Fibroblast of villous mesenchyme (primary cell): ENCODE data around the gene APOOL. TPM values are rescaled to one million over a fixed set of nuclear protein-coding genes. Genes with fewer than 3 reads are reported as not detected.
"Not testable (repeated sequence)": the region's sequence is repeated elsewhere in the genome, so short reads cannot be mapped to it uniquely, and the experiment has no call there.

ENCODE experiments used
- DNase-seq: peaks from one replicate; pipeline ENCODE4 v3.0.0-alpha.2; 2010; ENCODE audit warnings: low read depth
- H3K4me3 ChIP-seq: 2 replicates; pipeline ENCODE4 v1.5.1; 2011; ENCODE audit warnings: low read depth, mild to moderate bottlenecking, low read length
- CTCF ChIP-seq: IDR thresholded peaks from 2 replicates; pipeline ENCODE4 v1.5.1; 2012; ENCODE audit warnings: low read depth, mild to moderate bottlenecking, low read length; ENCODE audit not compliant: insufficient read depth
- total RNA-seq: library from RNA; depleted of rRNA; stranded (reverse); fragments of >200 nt; gene quantifications from 2 replicates; pipeline ENCODE4 v1.2.3, GENCODE V29; 2012

APOOL gene
- total RNA-seq, 1 donor, result 10.4 TPM

DNA sequence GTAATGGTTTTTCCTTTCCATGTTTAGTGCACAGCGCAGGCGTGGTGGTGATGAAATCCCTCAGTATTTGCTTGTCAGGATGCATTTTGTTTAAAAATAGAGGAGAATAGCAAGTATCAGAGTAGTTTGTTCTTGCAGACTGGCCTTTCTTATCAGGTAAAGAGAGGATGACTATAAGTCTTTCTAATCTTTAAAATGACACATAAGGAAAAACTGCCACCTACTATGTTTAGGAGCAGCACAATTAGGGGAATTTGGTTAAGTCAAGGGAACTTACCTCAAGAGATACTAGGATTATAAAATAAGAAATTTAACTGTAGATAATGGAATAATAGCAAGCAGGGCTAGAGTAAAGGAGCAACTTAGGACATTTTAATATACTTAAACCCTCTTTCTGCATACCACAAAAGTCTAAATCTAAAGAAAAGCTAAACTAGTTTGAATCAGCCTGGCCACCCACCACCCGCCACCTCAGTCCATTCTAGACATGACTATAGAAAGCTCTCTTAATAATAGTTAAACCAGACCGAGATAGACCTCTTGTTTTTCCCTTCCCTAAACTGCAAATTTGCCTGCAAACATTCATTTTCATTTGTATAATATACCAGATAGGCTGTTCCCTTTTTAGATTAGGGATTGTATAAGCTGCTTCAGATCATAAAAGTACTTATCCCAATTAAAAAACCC is 62.0 kb downstream of the APOOL start:
- no peak for TF ChIP-seq CTCF
- DNase-seq, result no peak
- H3K4me3 ChIP-seq, result no peak overlapping the region

GRCh38 chrX:85077247-85077646 is 73.6 kb downstream of the APOOL start:
- not testable (repeated sequence) for DNase-seq, H3K4me3 ChIP-seq

DNA sequence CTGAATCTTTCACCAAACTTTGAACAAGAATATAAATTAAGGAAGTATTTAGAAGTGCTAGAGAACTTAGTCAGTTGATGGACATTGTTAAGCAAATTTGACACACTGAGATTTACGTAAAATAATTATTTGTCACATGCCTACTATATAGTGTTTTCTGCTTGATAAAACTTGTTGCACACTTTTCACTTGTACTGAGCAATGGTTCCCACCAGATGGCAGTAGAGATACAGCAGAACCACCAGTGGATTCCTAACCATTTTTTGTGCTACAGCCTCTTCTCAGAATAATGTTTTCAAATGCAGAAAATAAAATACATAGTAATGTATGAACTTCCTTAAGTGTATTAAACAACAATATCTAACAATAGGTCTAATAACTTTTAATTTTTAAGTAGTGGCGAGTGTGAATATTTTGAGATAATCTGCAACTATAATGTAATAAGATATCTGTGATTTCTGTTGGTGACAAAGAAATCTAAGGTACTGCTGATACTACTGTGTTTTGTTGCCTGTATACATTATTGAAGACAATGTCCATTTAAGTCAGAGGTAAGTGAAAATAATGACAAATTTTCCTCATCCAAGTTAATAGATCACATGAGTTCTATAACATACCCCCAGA is 81.2 kb downstream of the APOOL start:
- TF ChIP-seq CTCF, result peak; percentile 78

DNA sequence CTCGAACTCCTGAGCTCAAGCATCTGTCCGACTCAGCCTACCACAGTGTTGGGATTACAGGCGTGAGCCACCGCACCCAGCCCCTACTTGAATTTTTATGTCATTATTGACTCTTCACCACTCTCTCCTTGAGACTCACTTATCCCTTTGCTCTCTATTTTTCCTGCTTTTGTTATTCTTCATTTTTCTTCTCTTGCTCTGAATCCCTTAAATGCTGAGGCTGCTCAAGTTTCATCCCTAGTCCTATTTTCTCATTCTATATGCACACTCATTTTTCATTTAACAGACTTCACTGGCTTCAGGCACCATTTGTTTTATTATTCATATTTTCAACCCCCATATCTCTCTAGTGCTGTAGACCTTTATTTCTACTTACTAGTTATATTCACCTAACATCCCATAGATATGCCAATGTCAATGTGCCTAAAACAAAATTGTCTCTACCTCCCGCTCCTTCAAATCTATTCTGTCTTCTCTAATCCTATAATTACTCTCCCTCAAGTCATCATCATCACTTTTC is 85.7 kb downstream of the APOOL start:
- DNase-seq, result no peak
- no peak for TF ChIP-seq CTCF
- no peak overlapping the region for H3K4me3 ChIP-seq

More for the DNA sequence above, 81.2 kb downstream of the APOOL start:
- H3K4me3 ChIP-seq, result no peak overlapping the region
- DNase-seq, result peak; percentile 42

DNA sequence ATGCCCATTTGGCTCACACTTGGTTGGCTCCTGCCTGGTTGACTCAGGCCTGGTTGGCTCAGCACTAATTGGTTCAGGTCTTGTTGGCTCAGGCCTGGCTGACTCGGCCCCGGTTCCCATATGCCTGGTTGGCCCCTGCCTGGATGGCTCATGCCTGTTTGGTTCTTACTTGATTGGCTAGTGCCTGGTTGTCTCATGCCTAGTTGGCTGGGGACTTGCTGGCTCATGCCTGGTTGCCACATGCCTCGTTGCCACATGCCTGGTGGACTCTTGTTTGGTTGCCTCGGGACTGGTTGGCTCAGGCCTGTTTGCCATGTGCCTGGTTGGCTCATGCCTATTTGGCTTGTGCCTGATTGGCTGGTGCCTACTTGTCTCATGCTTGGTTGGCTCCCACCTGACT is 103.7 kb downstream of the APOOL start:
- H3K4me3 ChIP-seq, result no peak overlapping the region
- no peak for DNase-seq
- no peak for TF ChIP-seq CTCF

GRCh38 chrX:85108165-85108564 is 104.5 kb downstream of the APOOL start:
- DNase-seq, result no peak

More at GRCh38 chrX:85108165-85108564, 104.5 kb downstream of the APOOL start:
- no peak for TF ChIP-seq CTCF
- no peak overlapping the region for H3K4me3 ChIP-seq
